ENCODE measurements around the gene OR13J1. TPM values are rescaled to one million over a fixed set of nuclear protein-coding genes. Genes with fewer than 3 reads are reported as not detected.

Gene OR13J1
- not detected in 5 replicates for total RNA-seq (2022; extraction: Qiagen RNA extraction; ENCODE audit: low read depth)

GRCh38 chr9:35870351-35870923 lies at the start of gene OR13J1:
Gene OR13J1, minus strand, starts transcription at chr9:35870401. Its CDS starts 0 bp downstream, at chr9:35870401.

GRCh38 chr9:35909274-35909673 lies 39.1 kb upstream of the OR13J1 start, which contains the start of gene SPAAR:
Gene SPAAR, plus strand, starts transcription at chr9:35909490. Its CDS starts 974 bp downstream, at chr9:35910464.

GRCh38 chr9:35905912-35906679 lies 35.9 kb upstream of the OR13J1 start, which contains the start of gene HRCT1:
Gene HRCT1, plus strand, starts transcription at chr9:35906202. Its CDS starts 86 bp downstream, at chr9:35906288.

GRCh38 chr9:35829084-35829763 lies 41.0 kb downstream of the OR13J1 start, which contains the start of gene TMEM8B:
Gene TMEM8B, plus strand, starts transcription at chr9:35829228. Its CDS starts 220 bp downstream, at chr9:35829448.

GRCh38 chr9:35828716-35829083 lies 41.5 kb downstream of the OR13J1 start, which contains the start of gene FAM221B:
Gene FAM221B, minus strand, starts transcription at chr9:35828732. Its CDS starts 2,571 bp downstream, at chr9:35826161.

Other genes starting within 250 kb of the OR13J1 start
- not detected in 5 replicates for gene SIT1, start 219.5 kb downstream of the OR13J1 start, total RNA-seq (2022; extraction: Qiagen RNA extraction; ENCODE audit: low read depth)
- gene RMRP, start 212.4 kb downstream of the OR13J1 start, total RNA-seq (2022; extraction: Qiagen RNA extraction; ENCODE audit: low read depth), result 8.3 to 13.4 TPM (median 12.5 TPM) in 3 of 5 replicates, not detected in the others
- 20.4 to 28.0 TPM (median 23.9 TPM) in 5 replicates for gene CCDC107, start 212.1 kb downstream of the OR13J1 start, total RNA-seq (2022; extraction: Qiagen RNA extraction; ENCODE audit: low read depth)
- gene ARHGEF39, start 205.2 kb downstream of the OR13J1 start, total RNA-seq (2022; extraction: Qiagen RNA extraction; ENCODE audit: low read depth), result 12.8 to 19.8 TPM (median 17.1 TPM) in 5 replicates
- 4.1 to 7.3 TPM (median 4.6 TPM) in 5 replicates for gene CA9, start 196.5 kb downstream of the OR13J1 start, total RNA-seq (2022; extraction: Qiagen RNA extraction; ENCODE audit: low read depth)
- gene TPM2, start 180.5 kb downstream of the OR13J1 start, total RNA-seq (2022; extraction: Qiagen RNA extraction; ENCODE audit: low read depth), result 613 to 691 TPM (median 662 TPM) in 5 replicates
- 113 to 128 TPM (median 115 TPM) in 5 replicates for gene TLN1, start 138.2 kb downstream of the OR13J1 start, total RNA-seq (2022; extraction: Qiagen RNA extraction; ENCODE audit: low read depth)
- 55.7 to 63.8 TPM (median 58.4 TPM) in 5 replicates for gene CREB3, start 137.7 kb downstream of the OR13J1 start, total RNA-seq (2022; extraction: Qiagen RNA extraction; ENCODE audit: low read depth)
- gene GBA2, start 121.2 kb downstream of the OR13J1 start, total RNA-seq (2022; extraction: Qiagen RNA extraction; ENCODE audit: low read depth), result 23.1 to 31.3 TPM (median 30.0 TPM) in 5 replicates
- gene RGP1, start 121.1 kb downstream of the OR13J1 start, total RNA-seq (2022; extraction: Qiagen RNA extraction; ENCODE audit: low read depth), result 11.2 to 15.6 TPM (median 14.7 TPM) in 5 replicates
- 0.29 to 0.82 TPM (median 0.31 TPM) in 3 of 5 replicates, not detected in the others for gene MSMP, start 116.1 kb downstream of the OR13J1 start, total RNA-seq (2022; extraction: Qiagen RNA extraction; ENCODE audit: low read depth)
- 4.4 to 6.3 TPM (median 5.8 TPM) in 5 replicates for gene NPR2, start 78.8 kb downstream of the OR13J1 start, total RNA-seq (2022; extraction: Qiagen RNA extraction; ENCODE audit: low read depth)
- 0.26 to 0.47 TPM (median 0.41 TPM) in 5 replicates for gene SPAG8, start 58.1 kb downstream of the OR13J1 start, total RNA-seq (2022; extraction: Qiagen RNA extraction; ENCODE audit: low read depth)
- gene HINT2, start 55.4 kb downstream of the OR13J1 start, total RNA-seq (2022; extraction: Qiagen RNA extraction; ENCODE audit: low read depth), result 70.2 to 119 TPM (median 98.2 TPM) in 5 replicates
- gene FAM221B, start 41.7 kb downstream of the OR13J1 start, total RNA-seq (2022; extraction: Qiagen RNA extraction; ENCODE audit: low read depth), result not detected in 5 replicates
- gene TMEM8B, start 41.2 kb downstream of the OR13J1 start, total RNA-seq (2022; extraction: Qiagen RNA extraction; ENCODE audit: low read depth), result 2.1 to 4.7 TPM (median 3.0 TPM) in 5 replicates
- 0.28 to 0.48 TPM (median 0.30 TPM) in 3 of 5 replicates, not detected in the others for gene HRCT1, start 35.8 kb upstream of the OR13J1 start, total RNA-seq (2022; extraction: Qiagen RNA extraction; ENCODE audit: low read depth)
- gene SPAAR, start 39.1 kb upstream of the OR13J1 start, total RNA-seq (2022; extraction: Qiagen RNA extraction; ENCODE audit: low read depth), result not detected in 5 replicates
- not detected in 5 replicates for gene OR2S2, start 87.8 kb upstream of the OR13J1 start, total RNA-seq (2022; extraction: Qiagen RNA extraction; ENCODE audit: low read depth)
- gene RECK, start 166.5 kb upstream of the OR13J1 start, total RNA-seq (2022; extraction: Qiagen RNA extraction; ENCODE audit: low read depth), result 3.9 to 6.1 TPM (median 6.0 TPM) in 5 replicates

All from A549 treated with RU486 at 1 μM for 4 hours (cell line).